ENCODE data around the gene IGSF11.

GRCh38 chr3:118974356-118975097, 60.1 kb downstream of the IGSF11 start:
- TF ChIP-seq CTCF (IDR thresholded peaks at IDR 0.05), result no peak
- TF ChIP-seq ZFX (IDR thresholded peaks at IDR 0.05; ENCODE audit: borderline replicate concordance), result no peak
